HepG2 (cell line): Measurements from ENCODE around the gene HEATR5B. TPM values are rescaled to one million over a fixed set of nuclear protein-coding genes. Genes with fewer than 3 reads are reported as not detected.

Source experiments
- ATAC-seq: fragments of 200-7000 bp; cut with Tn5 transposase; 3 replicates; pipeline ENCODE4 v1.9.1; 2020; ENCODE audit warnings: mild to moderate bottlenecking, moderate library complexity
- BruUV-seq: library from RNA; stranded (reverse); fragments of 400-500 nt; replicated peaks from 2 replicates; lab custom pipeline; 2021; lab: Mats Ljungman, UMichigan
- CTCF ChIA-PET: fragments of 300-600 bp; formaldehyde crosslinking; extraction: SDS; loops from one replicate; lab custom pipeline; 2021; ENCODE audit warnings: low total read pairs, inconsistent platforms, low intra/inter-chr PET ratio; lab: Yijun Ruan, JAX
- POLR2A ChIA-PET: fragments of 350-600 bp; sonication (Branson Sonifier 250); formaldehyde crosslinking; loops from one replicate; lab custom pipeline; 2020; ENCODE audit warnings: antibody characterized with exemption, inconsistent platforms; lab: Yijun Ruan, JAX
- DNase-seq: peaks from one replicate; pipeline ENCODE4 v3.0.0-alpha.2; 2015; ENCODE audit warnings: low spot score
- FAIRE-seq: peaks from 3 replicates; lab custom pipeline; 2011; peaks lifted over from hg19 to GRCh38; lab: Jason Lieb, UNC
- H2AFZ ChIP-seq: one replicate; pipeline ENCODE4 v1.6.1; 2011; ENCODE audit warnings: low read length, inconsistent platforms
- H3K27ac ChIP-seq: fragments of 300-600 bp; 3 replicates; pipeline ENCODE4 v1.8.0; 2011; ENCODE audit warnings: mixed run types, mild to moderate bottlenecking, mixed read lengths, low read length, inconsistent platforms; ENCODE audit not compliant: insufficient read depth; ENCODE audit errors: extremely low read length
- H3K27me3 ChIP-seq, 2 experiments: fragments of 200-600 bp in 1 of 2; 2 replicates in 1 of 2; 3 replicates in 1 of 2; pipeline versions ENCODE4 v1.6.0 to v1.8.0; 2011; ENCODE audit warnings: low read length in 2 of 2, mild to moderate bottlenecking in 2 of 2, moderate library complexity in 2 of 2, inconsistent platforms in 1 of 2; ENCODE audit not compliant: insufficient read depth in 2 of 2, control insufficient read depth in 1 of 2
- H3K36me3 ChIP-seq, 2 experiments: fragments of 200-600 bp in 1 of 2; replicated peaks in 1 of 2; 2 replicates in 1 of 2; 3 replicates in 1 of 2; pipeline versions ENCODE4 v1.5.1 to v1.8.0; 2011; ENCODE audit warnings: low read length in 2 of 2, inconsistent platforms in 1 of 2; ENCODE audit not compliant: insufficient read depth in 2 of 2, control insufficient read depth in 1 of 2
- H3K4me1 ChIP-seq: 2 replicates; pipeline ENCODE4 v1.5.1; 2012; ENCODE audit warnings: low read length, inconsistent platforms; ENCODE audit not compliant: insufficient read depth
- H3K4me2 ChIP-seq: 2 replicates; pipeline ENCODE4 v1.6.0; 2011; ENCODE audit warnings: low read depth, low read length, inconsistent platforms
- H3K4me3 ChIP-seq, 3 experiments: fragments of 200-600 bp in 1 of 3; sonication (generic), shearing (Covaris generic) in 1 of 3; replicated peaks in 1 of 3; 2 replicates each; pipeline ENCODE4 v1.5.1; 2011 to 2016; ENCODE audit warnings: low read length in 3 of 3, inconsistent platforms in 2 of 3, low read depth in 2 of 3, mild to moderate bottlenecking in 2 of 3, control low read depth in 1 of 3, mixed read lengths in 1 of 3; ENCODE audit not compliant: insufficient read depth in 1 of 3
- H3K79me2 ChIP-seq: one replicate; pipeline ENCODE4 v1.6.1; 2011; ENCODE audit warnings: low read length, inconsistent platforms; ENCODE audit not compliant: insufficient read depth
- H3K9ac ChIP-seq: 2 replicates; pipeline ENCODE4 v1.6.0; 2011; ENCODE audit warnings: mild to moderate bottlenecking, low read depth, low read length, inconsistent platforms; ENCODE audit not compliant: insufficient read depth
- H3K9me3 ChIP-seq: 2 replicates; pipeline ENCODE4 v1.5.1; 2012; ENCODE audit warnings: mild to moderate bottlenecking, low read length
- H4K20me1 ChIP-seq: 2 replicates; pipeline ENCODE4 v1.6.0; 2011; ENCODE audit warnings: inconsistent platforms, mild to moderate bottlenecking, low read length, moderate library complexity; ENCODE audit not compliant: insufficient read depth
- GATAD2A ChIP-seq: IDR thresholded peaks from 2 replicates; pipeline ENCODE4 v1.6.1; 2016
- HNF4A ChIP-seq: sonication (generic); formaldehyde crosslinking; IDR thresholded peaks from 2 replicates; pipeline ENCODE4 v1.4.0; 2020; ENCODE audit warnings: missing genetic modification reagents
- MEIS2 ChIP-seq: sonication (generic); formaldehyde crosslinking; IDR thresholded peaks from 2 replicates; pipeline ENCODE4 v1.9.0; 2021; ENCODE audit warnings: mild to moderate bottlenecking, missing genetic modification reagents
- NR2F2 ChIP-seq: IDR thresholded peaks from 2 replicates; pipeline ENCODE4 v1.6.1; 2012; ENCODE audit warnings: low read depth, inconsistent platforms, borderline replicate concordance
- PHF21A ChIP-seq: sonication (generic); formaldehyde crosslinking; IDR thresholded peaks from 2 replicates; pipeline ENCODE4 v1.5.0; 2020; ENCODE audit warnings: mild to moderate bottlenecking, missing genetic modification reagents
- RBAK ChIP-seq: sonication (generic); formaldehyde crosslinking; IDR thresholded peaks from 2 replicates; pipeline ENCODE4 v1.5.1; 2020; ENCODE audit warnings: mild to moderate bottlenecking, missing genetic modification reagents
- SAP130 ChIP-seq: IDR thresholded peaks from 2 replicates; pipeline ENCODE4 v1.6.1; 2016; ENCODE audit warnings: low read depth
- TAF1 ChIP-seq: sonication (generic); formaldehyde crosslinking; IDR thresholded peaks from 2 replicates; pipeline ENCODE4 v1.4.0; 2020; ENCODE audit warnings: missing genetic modification reagents
- YEATS2 ChIP-seq: sonication (generic); formaldehyde crosslinking; IDR thresholded peaks from 2 replicates; pipeline ENCODE4 v1.4.0; 2020; ENCODE audit warnings: missing genetic modification reagents, borderline replicate concordance
- ZNF33B ChIP-seq: sonication (generic); formaldehyde crosslinking; IDR thresholded peaks from 2 replicates; pipeline ENCODE4 v1.5.1; 2020; ENCODE audit warnings: mild to moderate bottlenecking, missing genetic modification reagents
- ZNF510 ChIP-seq: sonication (generic); formaldehyde crosslinking; IDR thresholded peaks from 2 replicates; pipeline ENCODE4 v1.4.0; 2020; ENCODE audit warnings: low read depth, mild to moderate bottlenecking, missing genetic modification reagents
- ZNF598 ChIP-seq: sonication (generic); formaldehyde crosslinking; IDR thresholded peaks from 2 replicates; pipeline ENCODE4 v1.5.1; 2020; ENCODE audit warnings: mild to moderate bottlenecking, missing genetic modification reagents, borderline replicate concordance
- WGBS: methylation state at CpG from one replicate; pipeline ENCODE4 v1.1.6; 2017; ENCODE audit warnings: low lambda C conversion rate; 5-methylcytosine and 5-hydroxymethylcytosine counted together
- in situ Hi-C: cut with HindIII; loops from 2 replicates; pipeline ENCODE4 v1.10.0; 2017; ENCODE audit warnings: low pct_unique_long_range_greater_than_20kb; ENCODE audit not compliant: extremely low pct_ligation_motif_present
- intact Hi-C: fragments of 100-400 bp; cut with micrococcal nuclease; formaldehyde crosslinking; loops from one replicate; pipeline ENCODE4 v1.10.0; 2022; ENCODE audit not compliant: unreplicated experiment
- polyA plus RNA-seq, 8 experiments: library from polyadenylated mRNA; depleted of rRNA in 3 of 8; stranded (reverse) in 7 of 8; unstranded in 1 of 8; fragments of >200 nt; fragmentation: Illumina TruSeq in 4 of 8; extraction: Trizol in 4 of 8; gene quantifications; 2 replicates each; pipeline versions ENCODE4 v1.2.1 to v1.2.3, GENCODE V29; 2011 to 2016; ENCODE audit warnings: low read depth in 4 of 8, missing spikeins in 1 of 8, mixed read lengths in 1 of 8; ENCODE audit not compliant: insufficient read depth in 1 of 8
- total RNA-seq, 5 experiments: library from RNA; depleted of rRNA; stranded (reverse); fragments of >200 nt; fragmentation: Illumina TruSeq; extraction: Trizol; gene quantifications; 2 replicates each; pipeline ENCODE4 v1.2.3, GENCODE V29; 2016; ENCODE audit warnings: low read depth in 1 of 5
- TF ChIP-seq, protein P1 (sequence below): sonication (generic); formaldehyde crosslinking; IDR thresholded peaks from 2 replicates; pipeline ENCODE4 v1.4.0; 2020; ENCODE audit warnings: low read depth, missing genetic modification reagents
- TF ChIP-seq, protein P2 (sequence below): IDR thresholded peaks from 2 replicates; pipeline ENCODE4 v1.4.0; 2020; ENCODE audit warnings: mild to moderate bottlenecking, missing genetic modification reagents
- TF ChIP-seq, protein P3 (sequence below): sonication (generic); formaldehyde crosslinking; IDR thresholded peaks from 2 replicates; pipeline ENCODE4 v1.5.0; 2020; ENCODE audit warnings: missing genetic modification reagents

HEATR5B gene
- total and polyA plus RNA-seq, 2 of the 13 experiments (the other 11 are each of a cell fraction or from before 2014, with no cell fraction given): 12.7 to 16.3 TPM

DNA sequence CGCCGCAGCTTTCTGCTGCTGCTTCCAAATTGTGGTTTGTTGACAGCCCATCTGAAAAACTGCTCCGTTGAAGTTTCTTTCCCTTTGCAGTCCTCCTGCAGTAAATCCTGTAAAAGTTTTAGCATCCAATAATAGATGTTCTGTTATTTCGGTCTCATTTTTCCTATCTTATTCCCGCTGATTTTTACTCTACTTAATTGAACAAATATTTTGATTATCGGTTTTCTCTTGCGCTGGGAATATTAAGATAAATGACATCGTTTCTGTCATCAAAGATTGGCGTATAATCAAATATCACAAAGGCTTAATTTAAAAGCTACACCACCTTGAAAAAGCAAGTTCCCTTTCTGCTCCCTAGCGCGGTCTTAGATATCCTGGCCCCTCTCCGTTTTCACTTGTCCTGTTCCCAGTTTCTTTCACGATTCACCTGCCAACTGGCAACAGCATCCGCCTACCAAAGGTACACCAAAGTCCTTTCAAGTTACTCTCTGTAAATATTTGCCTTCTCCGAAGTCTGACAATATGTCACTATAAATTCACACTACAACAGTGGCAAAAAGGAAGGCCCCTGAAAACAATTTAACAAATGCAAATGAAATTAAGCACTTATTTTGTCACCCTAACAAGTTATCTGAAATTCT lies 116.8 kb downstream of the HEATR5B start:
- ChIA-PET POLR2A (interaction anchor here (0.7 to 1.2 kb wide), 2 partner anchors 8 to 9 kb away, joined by 3 read pairs; no protein-coding TSS in a partner anchor), CTCF (no interaction called here)
- peak overlapping the region; percentile 95 for H3K4me2 ChIP-seq
- H3K9me3 ChIP-seq: no peaks in the 10 kb centered on the region
- H3K9ac ChIP-seq: peak overlapping the region; percentile 80
- FAIRE-seq (no peak), ATAC-seq (peak; percentile 4; the same call in 2 of the 3 replicates), DNase-seq (peak; percentile 58)
- peak overlapping the region; percentile 69 to 97 (median 84) for H3K4me3 ChIP-seq
- no peaks in the 10 kb centered on the region; a peak in 1 of 5 replicates for H3K27me3 ChIP-seq
- WGBS: 1% methylated on average over 15 of the region's 15 CpGs
- H3K4me1 ChIP-seq: peaks cover 41% of the 10 kb centered on the region
- peaks cover 20% of the 10 kb centered on the region for H3K79me2 ChIP-seq
- peak overlapping the region; percentile 90 for H2AFZ ChIP-seq
- intact Hi-C loops (loop anchor here (1.0 to 5.0 kb wide), 3 partner anchors 21 to 115 kb away; partner anchors contain the start of genes GPATCH11 and HEATR5B), in situ Hi-C loops (no loop called here)
- peak overlapping the region; percentile 77 for H3K27ac ChIP-seq
- TSS peak; percentile 90 for BruUV-seq
- H3K36me3 ChIP-seq: no peaks in the 10 kb centered on the region
- H4K20me1 ChIP-seq: no peaks in the 10 kb centered on the region
- TF ChIP-seq, protein P1, sequence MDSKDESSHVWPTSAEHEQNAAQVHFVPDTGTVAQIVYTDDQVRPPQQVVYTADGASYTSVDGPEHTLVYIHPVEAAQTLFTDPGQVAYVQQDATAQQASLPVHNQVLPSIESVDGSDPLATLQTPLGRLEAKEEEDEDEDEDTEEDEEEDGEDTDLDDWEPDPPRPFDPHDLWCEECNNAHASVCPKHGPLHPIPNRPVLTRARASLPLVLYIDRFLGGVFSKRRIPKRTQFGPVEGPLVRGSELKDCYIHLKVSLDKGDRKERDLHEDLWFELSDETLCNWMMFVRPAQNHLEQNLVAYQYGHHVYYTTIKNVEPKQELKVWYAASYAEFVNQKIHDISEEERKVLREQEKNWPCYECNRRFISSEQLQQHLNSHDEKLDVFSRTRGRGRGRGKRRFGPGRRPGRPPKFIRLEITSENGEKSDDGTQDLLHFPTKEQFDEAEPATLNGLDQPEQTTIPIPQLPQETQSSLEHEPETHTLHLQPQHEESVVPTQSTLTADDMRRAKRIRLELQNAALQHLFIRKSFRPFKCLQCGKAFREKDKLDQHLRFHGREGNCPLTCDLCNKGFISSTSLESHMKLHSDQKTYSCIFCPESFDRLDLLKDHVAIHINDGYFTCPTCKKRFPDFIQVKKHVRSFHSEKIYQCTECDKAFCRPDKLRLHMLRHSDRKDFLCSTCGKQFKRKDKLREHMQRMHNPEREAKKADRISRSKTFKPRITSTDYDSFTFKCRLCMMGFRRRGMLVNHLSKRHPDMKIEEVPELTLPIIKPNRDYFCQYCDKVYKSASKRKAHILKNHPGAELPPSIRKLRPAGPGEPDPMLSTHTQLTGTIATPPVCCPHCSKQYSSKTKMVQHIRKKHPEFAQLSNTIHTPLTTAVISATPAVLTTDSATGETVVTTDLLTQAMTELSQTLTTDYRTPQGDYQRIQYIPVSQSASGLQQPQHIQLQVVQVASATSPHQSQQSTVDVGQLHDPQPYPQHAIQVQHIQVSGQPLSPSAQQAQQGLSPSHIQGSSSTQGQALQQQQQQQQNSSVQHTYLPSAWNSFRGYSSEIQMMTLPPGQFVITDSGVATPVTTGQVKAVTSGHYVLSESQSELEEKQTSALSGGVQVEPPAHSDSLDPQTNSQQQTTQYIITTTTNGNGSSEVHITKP: peak; percentile 55; the same call in 1 of the 2 replicates
- TF ChIP-seq, protein P2, sequence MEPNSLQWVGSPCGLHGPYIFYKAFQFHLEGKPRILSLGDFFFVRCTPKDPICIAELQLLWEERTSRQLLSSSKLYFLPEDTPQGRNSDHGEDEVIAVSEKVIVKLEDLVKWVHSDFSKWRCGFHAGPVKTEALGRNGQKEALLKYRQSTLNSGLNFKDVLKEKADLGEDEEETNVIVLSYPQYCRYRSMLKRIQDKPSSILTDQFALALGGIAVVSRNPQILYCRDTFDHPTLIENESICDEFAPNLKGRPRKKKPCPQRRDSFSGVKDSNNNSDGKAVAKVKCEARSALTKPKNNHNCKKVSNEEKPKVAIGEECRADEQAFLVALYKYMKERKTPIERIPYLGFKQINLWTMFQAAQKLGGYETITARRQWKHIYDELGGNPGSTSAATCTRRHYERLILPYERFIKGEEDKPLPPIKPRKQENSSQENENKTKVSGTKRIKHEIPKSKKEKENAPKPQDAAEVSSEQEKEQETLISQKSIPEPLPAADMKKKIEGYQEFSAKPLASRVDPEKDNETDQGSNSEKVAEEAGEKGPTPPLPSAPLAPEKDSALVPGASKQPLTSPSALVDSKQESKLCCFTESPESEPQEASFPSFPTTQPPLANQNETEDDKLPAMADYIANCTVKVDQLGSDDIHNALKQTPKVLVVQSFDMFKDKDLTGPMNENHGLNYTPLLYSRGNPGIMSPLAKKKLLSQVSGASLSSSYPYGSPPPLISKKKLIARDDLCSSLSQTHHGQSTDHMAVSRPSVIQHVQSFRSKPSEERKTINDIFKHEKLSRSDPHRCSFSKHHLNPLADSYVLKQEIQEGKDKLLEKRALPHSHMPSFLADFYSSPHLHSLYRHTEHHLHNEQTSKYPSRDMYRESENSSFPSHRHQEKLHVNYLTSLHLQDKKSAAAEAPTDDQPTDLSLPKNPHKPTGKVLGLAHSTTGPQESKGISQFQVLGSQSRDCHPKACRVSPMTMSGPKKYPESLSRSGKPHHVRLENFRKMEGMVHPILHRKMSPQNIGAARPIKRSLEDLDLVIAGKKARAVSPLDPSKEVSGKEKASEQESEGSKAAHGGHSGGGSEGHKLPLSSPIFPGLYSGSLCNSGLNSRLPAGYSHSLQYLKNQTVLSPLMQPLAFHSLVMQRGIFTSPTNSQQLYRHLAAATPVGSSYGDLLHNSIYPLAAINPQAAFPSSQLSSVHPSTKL (CRISPR knock-in tag): peak; percentile 80
- TF ChIP-seq MEIS2 (CRISPR knock-in tag) (0 out of 2 replicates have a peak, but pooled peaks have one; percentile 42), ZNF598 (no peak), NR2F2 (no peak; the same call in 1 of the 2 replicates), PHF21A (CRISPR knock-in tag) (peak; percentile 60; the same call in 1 of the 2 replicates), TAF1 (CRISPR knock-in tag) (no peak), SAP130 (CRISPR knock-in tag) (peak; percentile 72), GATAD2A (CRISPR knock-in tag) (peak; percentile 77), RBAK (CRISPR knock-in tag) (no peak), YEATS2 (CRISPR knock-in tag) (0 out of 2 replicates have a peak, but pooled peaks have one; percentile 23), ZNF510 (CRISPR knock-in tag) (no peak), ZNF33B (CRISPR knock-in tag) (no peak), HNF4A (0 out of 2 replicates have a peak, but pooled peaks have one; percentile 20)
- TF ChIP-seq, protein P3, sequence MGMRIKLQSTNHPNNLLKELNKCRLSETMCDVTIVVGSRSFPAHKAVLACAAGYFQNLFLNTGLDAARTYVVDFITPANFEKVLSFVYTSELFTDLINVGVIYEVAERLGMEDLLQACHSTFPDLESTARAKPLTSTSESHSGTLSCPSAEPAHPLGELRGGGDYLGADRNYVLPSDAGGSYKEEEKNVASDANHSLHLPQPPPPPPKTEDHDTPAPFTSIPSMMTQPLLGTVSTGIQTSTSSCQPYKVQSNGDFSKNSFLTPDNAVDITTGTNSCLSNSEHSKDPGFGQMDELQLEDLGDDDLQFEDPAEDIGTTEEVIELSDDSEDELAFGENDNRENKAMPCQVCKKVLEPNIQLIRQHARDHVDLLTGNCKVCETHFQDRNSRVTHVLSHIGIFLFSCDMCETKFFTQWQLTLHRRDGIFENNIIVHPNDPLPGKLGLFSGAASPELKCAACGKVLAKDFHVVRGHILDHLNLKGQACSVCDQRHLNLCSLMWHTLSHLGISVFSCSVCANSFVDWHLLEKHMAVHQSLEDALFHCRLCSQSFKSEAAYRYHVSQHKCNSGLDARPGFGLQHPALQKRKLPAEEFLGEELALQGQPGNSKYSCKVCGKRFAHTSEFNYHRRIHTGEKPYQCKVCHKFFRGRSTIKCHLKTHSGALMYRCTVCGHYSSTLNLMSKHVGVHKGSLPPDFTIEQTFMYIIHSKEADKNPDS (CRISPR knock-in tag): peak; percentile 62; the same call in 1 of the 2 replicates
